Measurements from ENCODE around the gene GLB1L.

The GLB1L gene

DNA sequence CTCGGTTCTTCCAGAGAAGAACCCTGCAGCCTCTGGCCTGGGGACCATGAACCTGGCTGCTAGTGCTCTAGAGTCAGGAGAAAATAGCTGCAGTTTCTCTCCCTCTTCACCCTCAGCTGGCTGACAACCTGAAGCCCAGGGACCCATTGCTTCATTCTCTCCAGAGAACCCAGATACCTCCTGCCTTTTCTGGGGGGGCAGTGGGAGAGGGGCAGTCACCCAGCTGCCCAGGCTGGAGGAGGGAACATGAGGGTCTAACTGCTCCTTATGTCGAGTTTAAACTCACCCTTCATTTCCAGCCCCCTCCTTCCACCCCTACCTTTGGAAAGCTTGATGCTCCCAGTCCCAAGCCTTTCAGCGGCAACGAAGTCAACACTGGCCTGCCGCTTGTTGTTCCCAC lies 46.3 kb downstream of the GLB1L start:
- in situ Hi-C loops (cut with MboI; ENCODE audit: low sequenced_read_pairs, unreplicated experiment): no loop called here
- TF ChIP-seq, protein P1, sequence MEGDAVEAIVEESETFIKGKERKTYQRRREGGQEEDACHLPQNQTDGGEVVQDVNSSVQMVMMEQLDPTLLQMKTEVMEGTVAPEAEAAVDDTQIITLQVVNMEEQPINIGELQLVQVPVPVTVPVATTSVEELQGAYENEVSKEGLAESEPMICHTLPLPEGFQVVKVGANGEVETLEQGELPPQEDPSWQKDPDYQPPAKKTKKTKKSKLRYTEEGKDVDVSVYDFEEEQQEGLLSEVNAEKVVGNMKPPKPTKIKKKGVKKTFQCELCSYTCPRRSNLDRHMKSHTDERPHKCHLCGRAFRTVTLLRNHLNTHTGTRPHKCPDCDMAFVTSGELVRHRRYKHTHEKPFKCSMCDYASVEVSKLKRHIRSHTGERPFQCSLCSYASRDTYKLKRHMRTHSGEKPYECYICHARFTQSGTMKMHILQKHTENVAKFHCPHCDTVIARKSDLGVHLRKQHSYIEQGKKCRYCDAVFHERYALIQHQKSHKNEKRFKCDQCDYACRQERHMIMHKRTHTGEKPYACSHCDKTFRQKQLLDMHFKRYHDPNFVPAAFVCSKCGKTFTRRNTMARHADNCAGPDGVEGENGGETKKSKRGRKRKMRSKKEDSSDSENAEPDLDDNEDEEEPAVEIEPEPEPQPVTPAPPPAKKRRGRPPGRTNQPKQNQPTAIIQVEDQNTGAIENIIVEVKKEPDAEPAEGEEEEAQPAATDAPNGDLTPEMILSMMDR (IDR thresholded peaks at IDR 0.05; ENCODE audit: borderline replicate concordance, control extremely low read depth, extremely low read depth, insufficient read depth, missing control alignments): no peak
- no peak for DNase-seq (ENCODE audit: low spot score)

DNA sequence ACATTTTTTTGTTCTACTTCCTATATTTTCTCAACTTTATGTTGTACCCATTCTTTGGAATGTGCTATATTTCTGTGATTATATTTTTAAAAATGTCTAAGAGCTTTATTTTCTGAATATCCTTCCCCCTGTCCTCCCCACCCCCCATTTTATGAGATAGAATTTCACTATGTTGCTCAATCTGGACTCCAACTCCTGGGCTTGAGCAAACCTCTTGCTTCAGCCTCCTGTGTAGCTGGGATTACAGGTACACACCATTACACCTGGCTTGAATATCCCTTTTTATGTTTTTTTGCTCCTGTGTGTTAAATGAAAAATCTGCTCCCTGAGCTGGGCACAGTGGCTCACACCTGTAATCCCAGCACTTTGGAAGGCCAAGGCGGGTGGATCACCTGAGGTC lies 47.9 kb downstream of the GLB1L start:
- DNase-seq (ENCODE audit: low spot score): no peak
- TF ChIP-seq, protein P1 (IDR thresholded peaks at IDR 0.05; ENCODE audit: borderline replicate concordance, control extremely low read depth, extremely low read depth, insufficient read depth, missing control alignments): no peak
- in situ Hi-C loops (cut with MboI; ENCODE audit: low sequenced_read_pairs, unreplicated experiment): no loop called here

DNA sequence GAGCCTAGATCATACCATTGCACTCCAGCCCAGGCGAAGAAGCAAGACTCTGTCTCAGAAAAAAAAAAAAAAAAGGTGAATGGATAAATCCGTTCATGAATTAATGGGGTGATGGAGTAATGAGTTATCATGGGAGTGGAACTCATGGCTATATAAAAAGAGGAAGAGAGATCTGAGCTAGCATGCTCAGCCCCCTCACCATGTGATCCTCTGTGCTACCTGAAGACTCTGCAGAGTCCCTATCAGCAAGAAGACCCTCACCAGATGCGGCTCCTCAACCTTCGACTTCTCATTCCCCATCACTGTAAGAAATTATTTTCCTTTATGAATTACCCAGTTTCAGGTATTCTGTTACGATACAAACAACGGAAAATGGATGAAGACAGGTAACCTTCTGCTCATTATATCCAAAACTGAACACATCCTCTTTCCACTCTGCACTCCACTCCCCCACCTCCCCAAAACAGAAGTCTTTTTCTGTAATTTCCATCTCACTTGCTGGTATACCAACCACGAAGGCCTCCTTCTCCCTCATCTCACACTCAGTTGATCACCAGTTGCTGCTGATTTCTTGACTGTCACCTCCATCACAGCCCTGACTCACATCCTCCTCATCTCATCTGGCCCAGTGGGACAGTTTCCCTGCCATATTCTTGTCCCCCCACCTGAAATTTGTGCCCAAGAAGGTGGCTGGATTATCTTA lies 58.3 kb downstream of the GLB1L start:
- in situ Hi-C loops (cut with MboI; ENCODE audit: low sequenced_read_pairs, unreplicated experiment): no loop called here
- peak; percentile 37 for DNase-seq (ENCODE audit: low spot score)

More for the DNA sequence above, 58.3 kb downstream of the GLB1L start:
- TF ChIP-seq, protein P1 (IDR thresholded peaks at IDR 0.05; ENCODE audit: borderline replicate concordance, control extremely low read depth, extremely low read depth, insufficient read depth, missing control alignments): no peak
